HEK293 (cell line): ENCODE measurements around the gene RGS6.

ENCODE experiments used
- ZNF324 ChIP-seq: fragments of 450-650 bp; formaldehyde crosslinking; IDR thresholded peaks from 2 replicates; pipeline ENCODE4 v1.5.1; 2016; ENCODE audit warnings: missing biosample characterization, missing genetic modification characterization
- ZNF37A ChIP-seq: fragments of 450-650 bp; IDR thresholded peaks from 2 replicates; pipeline ENCODE4 v1.5.1; 2018; ENCODE audit warnings: missing biosample characterization, missing genetic modification characterization
- ZNF558 ChIP-seq: fragments of 450-650 bp; formaldehyde crosslinking; IDR thresholded peaks from 2 replicates; pipeline ENCODE4 v1.5.1; 2016; ENCODE audit warnings: missing biosample characterization, missing genetic modification characterization
- TF ChIP-seq, protein P1 (sequence below): fragments of 450-650 bp; formaldehyde crosslinking; IDR thresholded peaks from 2 replicates; pipeline ENCODE4 v1.5.1; 2016; ENCODE audit warnings: missing biosample characterization, missing genetic modification characterization

DNA sequence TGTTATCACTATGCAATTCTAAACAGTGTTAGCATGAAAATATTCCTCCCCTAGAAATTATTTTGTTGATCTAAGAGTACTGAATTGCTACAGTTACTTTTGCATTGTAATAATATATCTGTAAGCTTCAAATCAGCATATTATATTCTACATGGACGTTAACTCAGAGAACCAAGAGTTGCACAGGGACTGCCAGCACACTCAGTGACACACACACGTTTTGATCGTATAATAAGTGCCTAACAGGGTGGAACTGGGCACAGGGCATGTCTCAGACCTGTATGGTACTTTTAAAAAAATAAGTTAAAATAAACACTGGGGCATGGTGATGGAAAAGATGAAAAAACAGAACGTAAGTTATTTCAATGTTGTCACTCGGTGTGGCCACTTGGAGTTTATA, 451.6 kb downstream of the RGS6 start:
- TF ChIP-seq ZNF37A (tag by site-specific recombination), result no peak
- no peak for TF ChIP-seq ZNF558 (tag by site-specific recombination)
- TF ChIP-seq ZNF324, result no peak
- TF ChIP-seq, protein P1, sequence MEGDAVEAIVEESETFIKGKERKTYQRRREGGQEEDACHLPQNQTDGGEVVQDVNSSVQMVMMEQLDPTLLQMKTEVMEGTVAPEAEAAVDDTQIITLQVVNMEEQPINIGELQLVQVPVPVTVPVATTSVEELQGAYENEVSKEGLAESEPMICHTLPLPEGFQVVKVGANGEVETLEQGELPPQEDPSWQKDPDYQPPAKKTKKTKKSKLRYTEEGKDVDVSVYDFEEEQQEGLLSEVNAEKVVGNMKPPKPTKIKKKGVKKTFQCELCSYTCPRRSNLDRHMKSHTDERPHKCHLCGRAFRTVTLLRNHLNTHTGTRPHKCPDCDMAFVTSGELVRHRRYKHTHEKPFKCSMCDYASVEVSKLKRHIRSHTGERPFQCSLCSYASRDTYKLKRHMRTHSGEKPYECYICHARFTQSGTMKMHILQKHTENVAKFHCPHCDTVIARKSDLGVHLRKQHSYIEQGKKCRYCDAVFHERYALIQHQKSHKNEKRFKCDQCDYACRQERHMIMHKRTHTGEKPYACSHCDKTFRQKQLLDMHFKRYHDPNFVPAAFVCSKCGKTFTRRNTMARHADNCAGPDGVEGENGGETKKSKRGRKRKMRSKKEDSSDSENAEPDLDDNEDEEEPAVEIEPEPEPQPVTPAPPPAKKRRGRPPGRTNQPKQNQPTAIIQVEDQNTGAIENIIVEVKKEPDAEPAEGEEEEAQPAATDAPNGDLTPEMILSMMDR (tag by site-specific recombination), result no peak
